Left cardiac atrium (tissue), 4 donors: Measurements from ENCODE around the gene MET. TPM values are rescaled to one million over a fixed set of nuclear protein-coding genes. Genes with fewer than 3 reads are reported as not detected.
A peak's percentile ranks its signal among the peaks of the same experiment; 100 is the strongest.
"Not testable (repeated sequence)": the region's sequence is repeated elsewhere in the genome, so short reads cannot be mapped to it uniquely, and the experiment has no call there.

Experiments
- ATAC-seq, 2 donors: fragments of 200-7000 bp; cut with Tn5 transposase; one replicate each; pipeline ENCODE4 v1.9.1; 2020; ENCODE audit warnings: mild to moderate bottlenecking in 2 of 2, moderate library complexity in 2 of 2
- DNase-seq: peaks from one replicate; pipeline ENCODE4 v3.0.0-alpha.2; 2020
- intact Hi-C, 2 donors: fragments of 100-400 bp; cut with DNase I; formaldehyde crosslinking; loops; one replicate each; pipeline versions ENCODE4 v1.14.1 to v1.15.1; 2022 to 2023
- long read RNA-seq: library from polyadenylated mRNA; unstranded; transcript quantifications from one replicate; pipeline ENCODE4 v2.0.0, GENCODE V29; 2021
- total RNA-seq, 2 donors: library from RNA; stranded (reverse); fragmentation: NEBNext Ultra II Directional; extraction: Animal tissue kit (Norgen Biotek cat#: 25700); gene quantifications; one replicate each; pipeline ENCODE4 v1.2.1, GENCODE V29; 2021
- donor health status: DM: no; HTN: yes; CAD: no.
- donor health status: DM: no; HTN: yes; CAD: no; lungs with severe emphysema.
- donor health status: DM: yes; HTN: yes; CAD: no.
- donor health status: Dilated cardiomyopathy.

Gene MET
- total RNA-seq = 10 to 100 TPM; 15.7 to 16.7 TPM
- long read RNA-seq, partial matches to known transcripts = 8 of 9 reads
- long read RNA-seq, other reads (novel, unspliced or antisense) = 1 of 9 reads

- ATAC-seq = peak; percentile 92 to 97
- intact Hi-C loops = loop anchor here (5.0 to 10.0 kb wide), 3 partner anchors 80 to 135 kb away; no protein-coding TSS in a partner anchor
- DNase-seq = peak; percentile 79
These were observed at the start of gene MET for GRCh38 chr7:116671681-116672595. Gene MET (plus strand): TSS chr7:116672196. CDS start chr7:116699085, 26,889 bp downstream.

GRCh38 chr7:116626886-116627285 is 45.1 kb upstream of the MET start:
- intact Hi-C loops = no loop called here
- no peak for DNase-seq
- ATAC-seq = no peak

GRCh38 chr7:116629051-116629463 is 42.9 kb upstream of the MET start:
- peak; percentile 46 to 85 for ATAC-seq
- DNase-seq = peak; percentile 24
- intact Hi-C loops = no loop called here

- intact Hi-C loops = no loop called here
- DNase-seq (no peak), ATAC-seq (no peak)
These were observed 41.6 kb upstream of the MET start for GRCh38 chr7:116630357-116630756.

- peak; percentile 67 for DNase-seq
- intact Hi-C loops = no loop called here
- ATAC-seq = peak; percentile 62 to 66
These were observed 40.9 kb upstream of the MET start for GRCh38 chr7:116630932-116631671.

GRCh38 chr7:116631676-116632075 is 40.3 kb upstream of the MET start:
- intact Hi-C loops = no loop called here
- ATAC-seq (no peak), DNase-seq (no peak)

- intact Hi-C loops = no loop called here
- ATAC-seq (no peak), DNase-seq (no peak)
These were observed 39.6 kb upstream of the MET start for GRCh38 chr7:116632384-116632783.

GRCh38 chr7:116633131-116633988 is 38.6 kb upstream of the MET start:
- no peak for DNase-seq
- intact Hi-C loops = no loop called here
- ATAC-seq = no peak

- intact Hi-C loops = no loop called here
- DNase-seq (no peak), ATAC-seq (no peak)
These were observed 35.0 kb upstream of the MET start for GRCh38 chr7:116636997-116637396.

GRCh38 chr7:116638592-116638991 is 33.4 kb upstream of the MET start:
- ATAC-seq, DNase-seq, intact Hi-C loops: not testable (repeated sequence)

- ATAC-seq (no peak), DNase-seq (no peak)
- intact Hi-C loops = no loop called here
These were observed 30.3 kb upstream of the MET start for GRCh38 chr7:116641551-116642153.

GRCh38 chr7:116643148-116643547 is 28.8 kb upstream of the MET start:
- DNase-seq, ATAC-seq, intact Hi-C loops: not testable (repeated sequence)

- ATAC-seq = no peak
- intact Hi-C loops = no loop called here
These were observed 27.4 kb upstream of the MET start for GRCh38 chr7:116644628-116645027.

GRCh38 chr7:116647290-116647689 is 24.7 kb upstream of the MET start:
- DNase-seq (no peak), ATAC-seq (no peak)
- intact Hi-C loops = no loop called here

More at GRCh38 chr7:116644628-116645027, 27.4 kb upstream of the MET start:
- DNase-seq = no peak

- DNase-seq = no peak
- intact Hi-C loops = no loop called here
- ATAC-seq = no peak
These were observed 24.1 kb upstream of the MET start for GRCh38 chr7:116647861-116648260.

GRCh38 chr7:116650436-116650835 is 21.6 kb upstream of the MET start:
- no peak for ATAC-seq
- intact Hi-C loops = no loop called here
- DNase-seq = no peak

GRCh38 chr7:116652793-116653192 is 19.2 kb upstream of the MET start:
- intact Hi-C loops = no loop called here
- peak in 1 of 2 donors; percentile 52 for ATAC-seq
- no peak for DNase-seq

GRCh38 chr7:116653204-116653603 is 18.8 kb upstream of the MET start:
- intact Hi-C loops = no loop called here
- ATAC-seq (peak; percentile 41 to 97), DNase-seq (no peak)

GRCh38 chr7:116653646-116654045 is 18.4 kb upstream of the MET start:
- intact Hi-C loops = no loop called here
- DNase-seq (no peak), ATAC-seq (peak in 1 of 2 donors; percentile 53)
